Choroid plexus epithelial cell (primary cell): ENCODE data around the gene LCMT1.
"Not testable (repeated sequence)": the region's sequence is repeated elsewhere in the genome, so short reads cannot be mapped to it uniquely, and the experiment has no call there.

Experiments
- DNase-seq: peaks from one replicate; pipeline ENCODE4 v3.0.0-alpha.2; 2010; ENCODE audit warnings: low read depth
- H3K4me3 ChIP-seq: 2 replicates; pipeline ENCODE4 v1.5.1; 2011; ENCODE audit warnings: low read depth, mild to moderate bottlenecking, control low read depth, low read length, moderate library complexity
- TF ChIP-seq, protein P1 (sequence below): conservative IDR thresholded peaks from 2 replicates; pipeline ENCODE4 v1.5.1; 2011; ENCODE audit warnings: low read depth, mild to moderate bottlenecking, control low read depth, inconsistent platforms, low read length, moderate library complexity

The LCMT1 gene

GRCh38 chr16:25174285-25174684 lies 62.7 kb downstream of the LCMT1 start:
- H3K4me3 ChIP-seq: no peak overlapping the region
- TF ChIP-seq, protein P1, sequence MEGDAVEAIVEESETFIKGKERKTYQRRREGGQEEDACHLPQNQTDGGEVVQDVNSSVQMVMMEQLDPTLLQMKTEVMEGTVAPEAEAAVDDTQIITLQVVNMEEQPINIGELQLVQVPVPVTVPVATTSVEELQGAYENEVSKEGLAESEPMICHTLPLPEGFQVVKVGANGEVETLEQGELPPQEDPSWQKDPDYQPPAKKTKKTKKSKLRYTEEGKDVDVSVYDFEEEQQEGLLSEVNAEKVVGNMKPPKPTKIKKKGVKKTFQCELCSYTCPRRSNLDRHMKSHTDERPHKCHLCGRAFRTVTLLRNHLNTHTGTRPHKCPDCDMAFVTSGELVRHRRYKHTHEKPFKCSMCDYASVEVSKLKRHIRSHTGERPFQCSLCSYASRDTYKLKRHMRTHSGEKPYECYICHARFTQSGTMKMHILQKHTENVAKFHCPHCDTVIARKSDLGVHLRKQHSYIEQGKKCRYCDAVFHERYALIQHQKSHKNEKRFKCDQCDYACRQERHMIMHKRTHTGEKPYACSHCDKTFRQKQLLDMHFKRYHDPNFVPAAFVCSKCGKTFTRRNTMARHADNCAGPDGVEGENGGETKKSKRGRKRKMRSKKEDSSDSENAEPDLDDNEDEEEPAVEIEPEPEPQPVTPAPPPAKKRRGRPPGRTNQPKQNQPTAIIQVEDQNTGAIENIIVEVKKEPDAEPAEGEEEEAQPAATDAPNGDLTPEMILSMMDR: no peak
- no peak for DNase-seq

DNA sequence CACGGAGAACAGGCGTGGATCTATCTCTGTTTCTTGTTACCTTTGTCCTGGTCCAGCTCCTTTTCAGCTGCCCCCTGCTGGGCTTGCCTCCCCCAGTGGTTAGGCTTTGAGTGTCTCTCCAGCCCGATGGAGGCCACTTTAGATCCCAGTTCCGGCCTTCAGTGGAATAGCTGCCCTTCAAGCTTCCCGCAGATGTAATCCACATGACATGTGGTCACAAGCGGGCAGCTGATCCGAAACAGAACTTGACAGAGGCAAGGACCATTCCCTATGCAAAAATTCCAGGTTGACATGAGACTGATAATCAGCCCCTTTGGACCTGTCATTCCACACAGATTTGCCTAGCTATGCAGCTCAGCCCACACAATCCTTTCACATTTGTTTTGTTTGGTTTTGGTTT lies 64.6 kb downstream of the LCMT1 start:
- DNase-seq: no peak
- H3K4me3 ChIP-seq: no peak overlapping the region
- TF ChIP-seq, protein P1: no peak

- no peak for DNase-seq
- TF ChIP-seq, protein P1: no peak
- no peak overlapping the region for H3K4me3 ChIP-seq
These were observed 65.9 kb downstream of the LCMT1 start for GRCh38 chr16:25177512-25177830.

- peak; percentile 19 for DNase-seq
- TF ChIP-seq, protein P1: no peak
- H3K4me3 ChIP-seq: no peak overlapping the region
These were observed 66.5 kb downstream of the LCMT1 start for GRCh38 chr16:25177831-25178688.

- not testable (repeated sequence) for H3K4me3 ChIP-seq, DNase-seq
These were observed 69.7 kb downstream of the LCMT1 start for GRCh38 chr16:25181236-25181635.

DNA sequence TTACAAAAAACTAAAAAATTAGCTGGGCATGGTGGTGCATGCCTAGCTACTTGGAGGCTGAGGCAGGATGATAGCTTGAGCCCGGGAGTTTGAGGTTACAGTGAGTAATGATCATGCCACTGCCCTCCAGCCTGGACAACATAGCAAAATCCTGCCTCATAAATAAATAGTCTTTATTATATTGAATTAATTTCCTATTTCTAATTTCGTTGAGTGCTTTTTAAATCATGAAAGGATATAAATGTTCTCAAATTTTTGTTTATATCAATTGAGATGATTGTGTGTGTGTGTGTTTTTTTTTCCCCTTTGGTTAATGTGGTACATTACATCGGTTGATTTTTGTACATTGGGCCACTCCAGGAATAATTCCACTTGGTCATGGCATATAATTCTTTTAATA lies 73.2 kb downstream of the LCMT1 start:
- DNase-seq: no peak
- TF ChIP-seq, protein P1: no peak
- no peak overlapping the region for H3K4me3 ChIP-seq

DNA sequence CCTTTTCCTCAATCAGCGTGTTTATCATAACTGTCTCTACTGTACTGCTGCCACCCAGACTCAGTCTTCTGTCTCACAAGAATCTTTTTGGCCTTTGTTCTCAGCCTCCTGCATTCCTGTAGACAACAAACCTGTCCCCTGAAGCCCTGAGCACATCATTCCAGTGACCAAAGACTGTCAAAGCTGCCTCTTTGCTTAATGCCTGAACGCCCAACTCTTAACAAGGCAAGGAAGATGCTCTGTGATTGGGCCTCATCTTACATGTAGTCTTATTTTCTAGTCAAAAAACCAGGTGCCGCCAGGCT lies 75.9 kb downstream of the LCMT1 start:
- DNase-seq: no peak
- H3K4me3 ChIP-seq: no peak overlapping the region
- TF ChIP-seq, protein P1: no peak
